ENCODE measurements around the gene SLC22A16.

SLC22A16 gene

DNA sequence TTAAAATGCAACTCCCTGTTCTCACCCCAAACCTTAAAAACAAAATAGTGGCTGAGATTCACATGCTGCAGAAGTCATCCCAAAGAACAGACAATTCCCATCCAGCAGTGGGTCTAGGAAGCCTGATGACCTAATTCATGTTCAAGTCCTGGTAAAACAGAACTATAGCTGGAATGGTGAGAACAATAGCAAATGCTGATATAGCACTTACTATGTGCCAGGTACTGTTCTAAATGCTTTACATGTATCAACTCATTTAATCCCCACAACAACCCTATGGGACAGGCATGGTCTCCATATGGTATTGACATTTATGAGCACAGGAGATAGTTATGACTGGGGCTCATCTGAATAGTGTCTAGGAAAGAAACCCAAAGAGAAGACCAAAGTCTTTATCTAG is 66.6 kb downstream of the SLC22A16 start:
- H3K36me3 ChIP-seq (ENCODE audit: control insufficient read depth in 1 of 2, insufficient read depth in 2 of 2, low read depth in 1 of 2, low read length in 2 of 2), result no peaks in the 10 kb centered on the region
- no peak for DNase-seq
- H4K8ac ChIP-seq (ENCODE audit: low read length), result no peak overlapping the region
- H3K23ac ChIP-seq (ENCODE audit: low read length in 2 of 2), result no peak overlapping the region
- H2BK15ac ChIP-seq (ENCODE audit: low read depth, poor library complexity, severe bottlenecking), result no peak overlapping the region
- no peak overlapping the region for H2BK12ac ChIP-seq (ENCODE audit: low read length in 2 of 2)
- no peak overlapping the region for H3K4ac ChIP-seq (ENCODE audit: low read depth in 1 of 2, low read length in 2 of 2)
- no peak overlapping the region for H2BK5ac ChIP-seq (ENCODE audit: low read depth, low read length, poor library complexity, severe bottlenecking)
- H3K4me1 ChIP-seq (ENCODE audit: control insufficient read depth, insufficient read depth, low read depth, low read length), result peaks cover 2% of the 10 kb centered on the region
- H3K9me3 ChIP-seq (ENCODE audit: control insufficient read depth, low read length), result no peaks in the 10 kb centered on the region
- no peak overlapping the region for H3K9ac ChIP-seq (ENCODE audit: low read length)
- no peak overlapping the region for H4K91ac ChIP-seq (ENCODE audit: low read length)
- no peak overlapping the region for H3K18ac ChIP-seq (ENCODE audit: low read depth in 1 of 2, low read length in 2 of 2)
- no peaks in the 10 kb centered on the region for H3K79me1 ChIP-seq (replicated peaks; ENCODE audit: low read length, poor library complexity, severe bottlenecking)
- no peak overlapping the region for H2AK5ac ChIP-seq (ENCODE audit: low read length, severe bottlenecking)
- no peak overlapping the region for H3K14ac ChIP-seq (ENCODE audit: low read length in 2 of 2)
- H3K27ac ChIP-seq (ENCODE audit: low read length, poor library complexity, severe bottlenecking), result no peak overlapping the region
- no peak overlapping the region for H3K4me2 ChIP-seq (ENCODE audit: low read length, poor library complexity, severe bottlenecking)
- no peak overlapping the region for H2BK120ac ChIP-seq (ENCODE audit: low read depth, low read length)
- H3K27me3 ChIP-seq (ENCODE audit: control insufficient read depth in 1 of 2, insufficient read depth in 1 of 2, low read length in 2 of 2), result peaks cover 0 to 6% of the 10 kb centered on the region in 2 experiments
- no peak overlapping the region for H3K4me3 ChIP-seq (ENCODE audit: insufficient read depth in 1 of 2, low read depth in 1 of 2, low read length in 2 of 2)
- H2AFZ ChIP-seq (ENCODE audit: low read depth, low read length), result no peak overlapping the region

DNA sequence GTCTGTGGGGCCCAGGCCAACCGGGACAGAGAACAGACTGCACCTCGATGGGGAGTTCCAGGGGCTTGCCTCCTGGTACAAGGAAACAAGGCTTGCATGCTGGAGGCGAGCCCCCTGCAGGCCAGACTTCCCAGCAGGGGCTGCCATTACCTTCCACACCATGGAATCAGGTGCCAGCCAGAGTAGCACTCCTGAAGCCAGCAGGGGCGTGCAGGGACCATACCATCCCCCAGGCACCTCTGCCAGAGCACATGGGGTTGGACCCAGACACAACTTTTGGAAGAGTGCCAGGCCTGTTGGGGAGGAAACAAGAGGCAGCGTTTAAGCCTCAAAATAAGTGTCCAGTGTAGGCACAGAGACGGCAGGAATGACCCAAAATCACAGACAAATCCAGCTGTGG is 67.5 kb downstream of the SLC22A16 start:
- H2BK12ac ChIP-seq (ENCODE audit: low read length in 2 of 2), result no peak overlapping the region
- H3K4me1 ChIP-seq (ENCODE audit: control insufficient read depth, insufficient read depth, low read depth, low read length), result peaks cover 2% of the 10 kb centered on the region
- no peak overlapping the region for H4K91ac ChIP-seq (ENCODE audit: low read length)
- H2AFZ ChIP-seq (ENCODE audit: low read depth, low read length), result no peak overlapping the region
- no peaks in the 10 kb centered on the region for H3K9me3 ChIP-seq (ENCODE audit: control insufficient read depth, low read length)
- 68% methylated on average over 6 of the region's 6 CpGs for WGBS
- peaks cover 0 to 6% of the 10 kb centered on the region in 2 experiments for H3K27me3 ChIP-seq (ENCODE audit: control insufficient read depth in 1 of 2, insufficient read depth in 1 of 2, low read length in 2 of 2)
- H3K79me1 ChIP-seq (replicated peaks; ENCODE audit: low read length, poor library complexity, severe bottlenecking), result no peaks in the 10 kb centered on the region
- H4K8ac ChIP-seq (ENCODE audit: low read length), result no peak overlapping the region
- H3K36me3 ChIP-seq (ENCODE audit: control insufficient read depth in 1 of 2, insufficient read depth in 2 of 2, low read depth in 1 of 2, low read length in 2 of 2), result no peaks in the 10 kb centered on the region
- no peak overlapping the region for H3K23ac ChIP-seq (ENCODE audit: low read length in 2 of 2)
- no peak overlapping the region for H3K18ac ChIP-seq (ENCODE audit: low read depth in 1 of 2, low read length in 2 of 2)
- H2BK15ac ChIP-seq (ENCODE audit: low read depth, poor library complexity, severe bottlenecking), result no peak overlapping the region
- H2BK5ac ChIP-seq (ENCODE audit: low read depth, low read length, poor library complexity, severe bottlenecking), result no peak overlapping the region
- no peak overlapping the region for H3K14ac ChIP-seq (ENCODE audit: low read length in 2 of 2)
- no peak overlapping the region for H3K4me2 ChIP-seq (ENCODE audit: low read length, poor library complexity, severe bottlenecking)
- H2BK120ac ChIP-seq (ENCODE audit: low read depth, low read length), result no peak overlapping the region
- H3K4me3 ChIP-seq (ENCODE audit: insufficient read depth in 1 of 2, low read depth in 1 of 2, low read length in 2 of 2), result no peak overlapping the region
- no peak overlapping the region for H2AK5ac ChIP-seq (ENCODE audit: low read length, severe bottlenecking)
- DNase-seq, result no peak
- no peak overlapping the region for H3K9ac ChIP-seq (ENCODE audit: low read length)
- H3K4ac ChIP-seq (ENCODE audit: low read depth in 1 of 2, low read length in 2 of 2), result no peak overlapping the region
- no peak overlapping the region for H3K27ac ChIP-seq (ENCODE audit: low read length, poor library complexity, severe bottlenecking)

DNA sequence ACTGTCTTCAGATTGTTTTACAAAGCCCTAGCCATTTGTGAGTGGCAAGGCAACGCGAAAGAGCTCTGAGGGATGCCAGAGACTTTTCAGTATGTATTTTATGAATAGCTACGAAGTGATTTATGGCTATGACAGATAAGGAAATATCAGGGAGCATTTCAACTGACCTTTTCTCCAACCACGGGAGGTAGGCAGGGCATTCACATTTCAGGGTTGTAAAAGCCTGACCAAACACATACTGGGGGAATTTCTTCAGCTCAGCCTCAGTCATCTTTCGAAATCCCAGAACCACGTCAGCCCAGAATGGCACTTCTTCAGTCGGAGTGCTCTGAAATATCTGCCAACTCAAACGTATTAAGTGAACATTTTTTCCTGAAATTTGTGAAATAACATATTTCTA is 71.8 kb downstream of the SLC22A16 start:
- Histone ChIP-seq H3K27me3 (ENCODE audit: control insufficient read depth in 1 of 2, insufficient read depth in 1 of 2, low read length in 2 of 2) (no peaks in the 10 kb centered on the region), H3K9ac (ENCODE audit: low read length) (no peak overlapping the region), H3K4me1 (ENCODE audit: control insufficient read depth, insufficient read depth, low read depth, low read length) (no peaks in the 10 kb centered on the region), H3K23ac (ENCODE audit: low read length in 2 of 2) (no peak overlapping the region), H3K14ac (ENCODE audit: low read length in 2 of 2) (no peak overlapping the region), H2BK15ac (ENCODE audit: low read depth, poor library complexity, severe bottlenecking) (no peak overlapping the region), H3K4me2 (ENCODE audit: low read length, poor library complexity, severe bottlenecking) (no peak overlapping the region), H3K79me1 (replicated peaks; ENCODE audit: low read length, poor library complexity, severe bottlenecking) (no peaks in the 10 kb centered on the region), H3K36me3 (ENCODE audit: control insufficient read depth in 1 of 2, insufficient read depth in 2 of 2, low read depth in 1 of 2, low read length in 2 of 2) (no peaks in the 10 kb centered on the region), H3K4me3 (ENCODE audit: insufficient read depth in 1 of 2, low read depth in 1 of 2, low read length in 2 of 2) (no peak overlapping the region), H3K9me3 (ENCODE audit: control insufficient read depth, low read length) (no peaks in the 10 kb centered on the region), H2BK12ac (ENCODE audit: low read length in 2 of 2) (no peak overlapping the region), H3K4ac (ENCODE audit: low read depth in 1 of 2, low read length in 2 of 2) (no peak overlapping the region), H2BK120ac (ENCODE audit: low read depth, low read length) (no peak overlapping the region), H4K91ac (ENCODE audit: low read length) (no peak overlapping the region), H3K18ac (ENCODE audit: low read depth in 1 of 2, low read length in 2 of 2) (no peak overlapping the region), H2BK5ac (ENCODE audit: low read depth, low read length, poor library complexity, severe bottlenecking) (no peak overlapping the region), H4K8ac (ENCODE audit: low read length) (no peak overlapping the region), H3K27ac (ENCODE audit: low read length, poor library complexity, severe bottlenecking) (no peak overlapping the region), H2AK5ac (ENCODE audit: low read length, severe bottlenecking) (no peak overlapping the region), H2AFZ (ENCODE audit: low read depth, low read length) (no peak overlapping the region)
- 50% methylated on average over 6 of the region's 8 CpGs for WGBS
- peak; percentile 7 for DNase-seq

DNA sequence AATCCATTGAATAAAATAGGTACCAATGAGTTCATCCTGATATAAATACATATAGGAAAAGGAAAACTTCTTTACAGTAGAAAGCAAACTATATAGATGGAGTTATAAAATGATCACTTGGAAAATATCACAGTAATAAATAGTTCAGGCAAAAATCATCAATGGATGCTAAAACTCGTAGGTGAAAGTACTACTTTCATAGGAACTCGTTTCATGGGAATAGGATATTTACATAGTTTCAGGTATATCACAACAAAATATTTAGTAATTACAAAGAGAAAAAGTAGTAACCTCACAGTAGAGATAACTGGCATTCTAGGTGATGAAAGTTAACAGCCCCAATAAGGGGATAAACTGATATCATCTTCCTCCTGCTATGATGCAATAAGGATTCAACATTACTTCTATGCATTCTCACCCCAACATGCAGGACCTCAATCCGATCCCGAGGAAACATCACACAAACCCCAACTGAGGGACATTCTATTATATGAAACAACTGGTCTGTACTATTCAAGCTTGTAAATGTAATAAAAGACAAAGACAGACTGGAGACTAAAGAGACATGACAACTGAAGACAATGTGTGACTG is 74.7 kb downstream of the SLC22A16 start:
- no CpG with 5 or more reads among the region's 4 CpGs for WGBS
- Histone ChIP-seq H3K9me3 (ENCODE audit: control insufficient read depth, low read length) (no peaks in the 10 kb centered on the region), H3K9ac (ENCODE audit: low read length) (no peak overlapping the region), H4K8ac (ENCODE audit: low read length) (no peak overlapping the region), H3K27ac (ENCODE audit: low read length, poor library complexity, severe bottlenecking) (no peak overlapping the region), H3K4me2 (ENCODE audit: low read length, poor library complexity, severe bottlenecking) (no peak overlapping the region), H3K23ac (ENCODE audit: low read length in 2 of 2) (no peak overlapping the region), H2BK120ac (ENCODE audit: low read depth, low read length) (no peak overlapping the region), H3K36me3 (ENCODE audit: control insufficient read depth in 1 of 2, insufficient read depth in 2 of 2, low read depth in 1 of 2, low read length in 2 of 2) (no peaks in the 10 kb centered on the region), H4K91ac (ENCODE audit: low read length) (no peak overlapping the region), H3K14ac (ENCODE audit: low read length in 2 of 2) (no peak overlapping the region), H3K4me1 (ENCODE audit: control insufficient read depth, insufficient read depth, low read depth, low read length) (no peaks in the 10 kb centered on the region), H3K27me3 (ENCODE audit: control insufficient read depth in 1 of 2, insufficient read depth in 1 of 2, low read length in 2 of 2) (no peaks in the 10 kb centered on the region), H3K4me3 (ENCODE audit: insufficient read depth in 1 of 2, low read depth in 1 of 2, low read length in 2 of 2) (no peak overlapping the region), H3K4ac (ENCODE audit: low read depth in 1 of 2, low read length in 2 of 2) (no peak overlapping the region), H2BK15ac (ENCODE audit: low read depth, poor library complexity, severe bottlenecking) (no peak overlapping the region), H2AFZ (ENCODE audit: low read depth, low read length) (no peak overlapping the region), H3K79me1 (replicated peaks; ENCODE audit: low read length, poor library complexity, severe bottlenecking) (no peaks in the 10 kb centered on the region), H2AK5ac (ENCODE audit: low read length, severe bottlenecking) (no peak overlapping the region), H2BK5ac (ENCODE audit: low read depth, low read length, poor library complexity, severe bottlenecking) (no peak overlapping the region), H2BK12ac (ENCODE audit: low read length in 2 of 2) (no peak overlapping the region), H3K18ac (ENCODE audit: low read depth in 1 of 2, low read length in 2 of 2) (no peak overlapping the region)
- DNase-seq, result no peak

Measured in mesenchymal stem cell (in vitro differentiated cells and primary cell).